ENCODE data around the gene WDR45B.

WDR45B gene

GRCh38 chr17:82567286-82567685, 81.0 kb downstream of the WDR45B start:
- no peak overlapping the region for H3K4me3 ChIP-seq (ENCODE audit: low read depth, low read length)
- DNase-seq (ENCODE audit: low read depth), result no peak
- no peak for TF ChIP-seq CTCF (IDR thresholded peaks at IDR 0.05; ENCODE audit: low read depth, low read length, missing control alignments)
- in situ Hi-C loops (cut with HindIII; ENCODE audit: low sequenced_read_pairs), result no loop called here

GRCh38 chr17:82566129-82566960, 81.9 kb downstream of the WDR45B start:
- H3K4me3 ChIP-seq (ENCODE audit: low read depth, low read length), result no peak overlapping the region
- no peak for DNase-seq (ENCODE audit: low read depth)
- in situ Hi-C loops (cut with HindIII; ENCODE audit: low sequenced_read_pairs), result no loop called here
- no peak for TF ChIP-seq CTCF (IDR thresholded peaks at IDR 0.05; ENCODE audit: low read depth, low read length, missing control alignments)

- H3K4me3 ChIP-seq (ENCODE audit: low read depth, low read length), result no peak overlapping the region
- no peak for TF ChIP-seq CTCF (IDR thresholded peaks at IDR 0.05; ENCODE audit: low read depth, low read length, missing control alignments)
- in situ Hi-C loops (cut with HindIII; ENCODE audit: low sequenced_read_pairs), result no loop called here
- DNase-seq (ENCODE audit: low read depth), result no peak
Measured at GRCh38 chr17:82565551-82565950, 82.7 kb downstream of the WDR45B start.
